ENCODE data around the gene DPYSL3. TPM values are rescaled to one million over a fixed set of nuclear protein-coding genes. Genes with fewer than 3 reads are reported as not detected.

The DPYSL3 gene
- total and polyA plus RNA-seq, 9 donors: 82.4 to 160 (median 108) TPM

GRCh38 chr5:147427521-147428401 lies 82.1 kb downstream of the DPYSL3 start:
- peaks cover 7% of the 10 kb centered on the region for H3K36me3 ChIP-seq (ENCODE audit: control insufficient read depth, insufficient read depth, low read length)
- WGBS (ENCODE audit: insufficient coverage): no CpG with 5 or more reads among the region's 1 CpG

GRCh38 chr5:147426640-147427327 lies 83.1 kb downstream of the DPYSL3 start:
- WGBS (ENCODE audit: insufficient coverage): no CpG with 5 or more reads among the region's 3 CpGs
- DNase-seq: no peak
- H3K27ac ChIP-seq (ENCODE audit: low read length): no peak overlapping the region
- no peaks in the 10 kb centered on the region for H3K27me3 ChIP-seq (ENCODE audit: control insufficient read depth, insufficient read depth, low read length)
- H3K36me3 ChIP-seq (ENCODE audit: control insufficient read depth, insufficient read depth, low read length): peaks cover 7% of the 10 kb centered on the region
- peaks cover 7% of the 10 kb centered on the region for H3K4me1 ChIP-seq (ENCODE audit: control insufficient read depth, insufficient read depth, low read length)
- no peaks in the 10 kb centered on the region for H3K9me3 ChIP-seq (replicated peaks; ENCODE audit: control insufficient read depth, low read depth, low read length)
- no peak overlapping the region for H3K4me3 ChIP-seq (ENCODE audit: low read length)

More at GRCh38 chr5:147427521-147428401, 82.1 kb downstream of the DPYSL3 start:
- Histone ChIP-seq H3K27me3 (ENCODE audit: control insufficient read depth, insufficient read depth, low read length) (no peaks in the 10 kb centered on the region), H3K4me3 (ENCODE audit: low read length) (no peak overlapping the region), H3K9me3 (replicated peaks; ENCODE audit: control insufficient read depth, low read depth, low read length) (no peaks in the 10 kb centered on the region), H3K4me1 (ENCODE audit: control insufficient read depth, insufficient read depth, low read length) (peaks cover 13% of the 10 kb centered on the region), H3K27ac (ENCODE audit: low read length) (no peak overlapping the region)
- DNase-seq: peak; percentile 39

- Histone ChIP-seq H3K4me3 (ENCODE audit: low read length) (no peak overlapping the region), H3K27ac (ENCODE audit: low read length) (no peak overlapping the region), H3K4me1 (ENCODE audit: control insufficient read depth, insufficient read depth, low read length) (peaks cover 11% of the 10 kb centered on the region), H3K27me3 (ENCODE audit: control insufficient read depth, insufficient read depth, low read length) (no peaks in the 10 kb centered on the region), H3K36me3 (ENCODE audit: control insufficient read depth, insufficient read depth, low read length) (peaks cover 34% of the 10 kb centered on the region), H3K9me3 (replicated peaks; ENCODE audit: control insufficient read depth, low read depth, low read length) (no peaks in the 10 kb centered on the region)
- no CpG with 5 or more reads among the region's 2 CpGs for WGBS (ENCODE audit: insufficient coverage)
- DNase-seq: no peak
Measured at GRCh38 chr5:147418613-147419012, 91.3 kb downstream of the DPYSL3 start.

GRCh38 chr5:147417135-147417813 lies 92.6 kb downstream of the DPYSL3 start:
- 42% methylated on average over 5 of the region's 5 CpGs for WGBS (ENCODE audit: insufficient coverage)
- peaks cover 39% of the 10 kb centered on the region for H3K36me3 ChIP-seq (ENCODE audit: control insufficient read depth, insufficient read depth, low read length)
- H3K9me3 ChIP-seq (replicated peaks; ENCODE audit: control insufficient read depth, low read depth, low read length): no peaks in the 10 kb centered on the region
- peak; percentile 88 for DNase-seq
- H3K4me3 ChIP-seq (ENCODE audit: low read length): no peak overlapping the region
- peak overlapping the region; percentile 70 for H3K27ac ChIP-seq (ENCODE audit: low read length)
- H3K27me3 ChIP-seq (ENCODE audit: control insufficient read depth, insufficient read depth, low read length): no peaks in the 10 kb centered on the region
- H3K4me1 ChIP-seq (ENCODE audit: control insufficient read depth, insufficient read depth, low read length): peaks cover 12% of the 10 kb centered on the region

GRCh38 chr5:147415651-147416050 lies 94.2 kb downstream of the DPYSL3 start:
- Histone ChIP-seq H3K4me1 (ENCODE audit: control insufficient read depth, insufficient read depth, low read length) (peaks cover 25% of the 10 kb centered on the region), H3K27me3 (ENCODE audit: control insufficient read depth, insufficient read depth, low read length) (no peaks in the 10 kb centered on the region), H3K4me3 (ENCODE audit: low read length) (no peak overlapping the region), H3K9me3 (replicated peaks; ENCODE audit: control insufficient read depth, low read depth, low read length) (no peaks in the 10 kb centered on the region), H3K36me3 (ENCODE audit: control insufficient read depth, insufficient read depth, low read length) (peaks cover 43% of the 10 kb centered on the region), H3K27ac (ENCODE audit: low read length) (no peak overlapping the region)
- WGBS (ENCODE audit: insufficient coverage): 100% methylated on average over 2 of the region's 3 CpGs
- no peak for DNase-seq

- Histone ChIP-seq H3K4me1 (ENCODE audit: control insufficient read depth, insufficient read depth, low read length) (peaks cover 29% of the 10 kb centered on the region), H3K4me3 (ENCODE audit: low read length) (no peak overlapping the region), H3K27ac (ENCODE audit: low read length) (no peak overlapping the region), H3K36me3 (ENCODE audit: control insufficient read depth, insufficient read depth, low read length) (peaks cover 45% of the 10 kb centered on the region), H3K27me3 (ENCODE audit: control insufficient read depth, insufficient read depth, low read length) (no peaks in the 10 kb centered on the region), H3K9me3 (replicated peaks; ENCODE audit: control insufficient read depth, low read depth, low read length) (no peaks in the 10 kb centered on the region)
- DNase-seq: no peak
- no CpG with 5 or more reads among the region's 3 CpGs for WGBS (ENCODE audit: insufficient coverage)
Measured at GRCh38 chr5:147413266-147413665, 96.6 kb downstream of the DPYSL3 start.

GRCh38 chr5:147412561-147412960 lies 97.3 kb downstream of the DPYSL3 start:
- H3K36me3 ChIP-seq (ENCODE audit: control insufficient read depth, insufficient read depth, low read length): peaks cover 45% of the 10 kb centered on the region
- WGBS (ENCODE audit: insufficient coverage): 100% methylated on average over 1 of the region's 2 CpGs
- no peak overlapping the region for H3K4me3 ChIP-seq (ENCODE audit: low read length)
- H3K27ac ChIP-seq (ENCODE audit: low read length): peak overlapping the region; percentile 42
- peaks cover 29% of the 10 kb centered on the region for H3K4me1 ChIP-seq (ENCODE audit: control insufficient read depth, insufficient read depth, low read length)
- no peaks in the 10 kb centered on the region for H3K9me3 ChIP-seq (replicated peaks; ENCODE audit: control insufficient read depth, low read depth, low read length)
- H3K27me3 ChIP-seq (ENCODE audit: control insufficient read depth, insufficient read depth, low read length): no peaks in the 10 kb centered on the region
- no peak for DNase-seq

GRCh38 chr5:147411359-147412319 lies 98.2 kb downstream of the DPYSL3 start:
- Histone ChIP-seq H3K36me3 (ENCODE audit: control insufficient read depth, insufficient read depth, low read length) (peaks cover 52% of the 10 kb centered on the region), H3K27me3 (ENCODE audit: control insufficient read depth, insufficient read depth, low read length) (no peaks in the 10 kb centered on the region), H3K4me1 (ENCODE audit: control insufficient read depth, insufficient read depth, low read length) (peaks cover 31% of the 10 kb centered on the region), H3K4me3 (ENCODE audit: low read length) (no peak overlapping the region), H3K9me3 (replicated peaks; ENCODE audit: control insufficient read depth, low read depth, low read length) (no peaks in the 10 kb centered on the region), H3K27ac (ENCODE audit: low read length) (peak overlapping the region; percentile 80)
- peak; percentile 77 for DNase-seq
- WGBS (ENCODE audit: insufficient coverage): 71% methylated on average over 5 of the region's 8 CpGs

- H3K4me1 ChIP-seq (ENCODE audit: control insufficient read depth, insufficient read depth, low read length): peaks cover 31% of the 10 kb centered on the region
- WGBS (ENCODE audit: insufficient coverage): 20% methylated on average over 1 of the region's 8 CpGs
- DNase-seq: peak; percentile 94
- peaks cover 50% of the 10 kb centered on the region for H3K36me3 ChIP-seq (ENCODE audit: control insufficient read depth, insufficient read depth, low read length)
- peak overlapping the region; percentile 80 for H3K27ac ChIP-seq (ENCODE audit: low read length)
- H3K9me3 ChIP-seq (replicated peaks; ENCODE audit: control insufficient read depth, low read depth, low read length): no peaks in the 10 kb centered on the region
- no peak overlapping the region for H3K4me3 ChIP-seq (ENCODE audit: low read length)
- no peaks in the 10 kb centered on the region for H3K27me3 ChIP-seq (ENCODE audit: control insufficient read depth, insufficient read depth, low read length)
Measured at GRCh38 chr5:147410496-147411358, 99.1 kb downstream of the DPYSL3 start.
